Panc1 (cell line): Measurements from ENCODE around the gene ASCC3. TPM values are rescaled to one million over a fixed set of nuclear protein-coding genes. Genes with fewer than 3 reads are reported as not detected.
A peak's percentile ranks its signal among the peaks of the same experiment; 100 is the strongest.

ENCODE experiments used
- ATAC-seq: fragments of 200-7000 bp; cut with Tn5 transposase; 2 replicates; pipeline ENCODE4 v1.9.1; 2020; ENCODE audit warnings: mild to moderate bottlenecking, moderate library complexity
- BruUV-seq: library from RNA; stranded (reverse); fragments of 400-500 nt; replicated peaks from 2 replicates; lab custom pipeline; 2021; lab: Mats Ljungman, UMichigan
- CTCF ChIA-PET: fragments of 300-600 bp; sonication (Branson Sonifier 250); formaldehyde crosslinking; loops from one replicate; lab custom pipeline; 2022; ENCODE audit warnings: antibody characterized with exemption; lab: Charles Lee
- POLR2A ChIA-PET: fragments of 300-600 bp; sonication (Branson Sonifier 250); formaldehyde crosslinking; loops from one replicate; lab custom pipeline; 2022; ENCODE audit warnings: antibody characterized with exemption; lab: Charles Lee
- DNase-seq: peaks from one replicate; pipeline ENCODE4 v3.0.0-alpha.2; 2010; ENCODE audit warnings: low read depth, low spot score
- H3K27ac ChIP-seq: 2 replicates; pipeline ENCODE4 v1.5.1; 2011; ENCODE audit warnings: mild to moderate bottlenecking, low read length, inconsistent platforms
- H3K27me3 ChIP-seq: fragments of 200-500 bp; sonication (Bioruptor generic); 2 replicates; pipeline ENCODE4 v1.6.0; 2014; ENCODE audit warnings: low read length, inconsistent platforms; ENCODE audit not compliant: control insufficient read depth, insufficient read depth
- H3K36me3 ChIP-seq: fragments of 200-500 bp; sonication (Bioruptor generic); 2 replicates; pipeline ENCODE4 v1.5.1; 2014; ENCODE audit warnings: inconsistent platforms, mild to moderate bottlenecking, low read length, moderate library complexity; ENCODE audit not compliant: control insufficient read depth, insufficient read depth
- H3K4me1 ChIP-seq: 2 replicates; pipeline ENCODE4 v1.5.1; 2011; ENCODE audit warnings: inconsistent platforms, mild to moderate bottlenecking, low read length, moderate library complexity; ENCODE audit not compliant: control insufficient read depth, insufficient read depth
- H3K4me3 ChIP-seq, 2 experiments: 2 replicates each; pipeline ENCODE4 v1.5.1; 2011 to 2012; ENCODE audit warnings: low read depth in 2 of 2, low read length in 2 of 2, mild to moderate bottlenecking in 2 of 2, inconsistent platforms in 1 of 2, moderate library complexity in 1 of 2
- H3K9me3 ChIP-seq: fragments of 200-500 bp; sonication (Bioruptor generic); 2 replicates; pipeline ENCODE4 v1.5.1; 2014; ENCODE audit warnings: low read depth, mild to moderate bottlenecking, inconsistent platforms, low read length, moderate library complexity; ENCODE audit not compliant: control insufficient read depth, insufficient read depth
- CTCF ChIP-seq: fragments of 450-650 bp; IDR thresholded peaks from 2 replicates; pipeline ENCODE4 v1.5.1; 2017; ENCODE audit warnings: mild to moderate bottlenecking
- POLR2AphosphoS5 ChIP-seq: IDR thresholded peaks from 2 replicates; pipeline ENCODE4 v1.6.1; 2012; ENCODE audit warnings: mild to moderate bottlenecking, low read depth, low read length, moderate library complexity
- SIN3A ChIP-seq: IDR thresholded peaks from 2 replicates; pipeline ENCODE4 v1.6.1; 2012; ENCODE audit warnings: low read depth, mild to moderate bottlenecking, low read length, moderate library complexity, borderline replicate concordance; ENCODE audit not compliant: insufficient read depth
- TCF7L2 ChIP-seq: IDR thresholded peaks from 2 replicates; pipeline ENCODE4 v1.6.1; 2011; ENCODE audit warnings: mild to moderate bottlenecking, low read depth, low read length, inconsistent platforms
- in situ Hi-C: cut with HindIII; loops from 2 replicates; pipeline ENCODE4 v1.10.0; 2016; ENCODE audit warnings: low sequenced_read_pairs, low pct_unique_long_range_greater_than_20kb
- intact Hi-C: fragments of 100-400 bp; cut with micrococcal nuclease; formaldehyde crosslinking; loops from one replicate; pipeline ENCODE4 v1.10.0; 2022; ENCODE audit not compliant: unreplicated experiment
- total RNA-seq: library from RNA; stranded (reverse); gene quantifications from one replicate; pipeline ENCODE4 v1.2.1, GENCODE V29; 2021; ENCODE audit not compliant: unreplicated experiment
- TF ChIP-seq, protein P1 (sequence below), 2 experiments: IDR thresholded peaks; 2 replicates each; pipeline ENCODE4 v1.6.1; 2011 to 2012; ENCODE audit warnings: low read depth in 2 of 2, control low read depth in 1 of 2, low read length in 1 of 2, mild to moderate bottlenecking in 1 of 2, moderate library complexity in 1 of 2; ENCODE audit not compliant: insufficient read depth in 1 of 2

ASCC3 gene
- total RNA-seq, 1 experiment from 2014 or later, result 46.9 TPM

DNA sequence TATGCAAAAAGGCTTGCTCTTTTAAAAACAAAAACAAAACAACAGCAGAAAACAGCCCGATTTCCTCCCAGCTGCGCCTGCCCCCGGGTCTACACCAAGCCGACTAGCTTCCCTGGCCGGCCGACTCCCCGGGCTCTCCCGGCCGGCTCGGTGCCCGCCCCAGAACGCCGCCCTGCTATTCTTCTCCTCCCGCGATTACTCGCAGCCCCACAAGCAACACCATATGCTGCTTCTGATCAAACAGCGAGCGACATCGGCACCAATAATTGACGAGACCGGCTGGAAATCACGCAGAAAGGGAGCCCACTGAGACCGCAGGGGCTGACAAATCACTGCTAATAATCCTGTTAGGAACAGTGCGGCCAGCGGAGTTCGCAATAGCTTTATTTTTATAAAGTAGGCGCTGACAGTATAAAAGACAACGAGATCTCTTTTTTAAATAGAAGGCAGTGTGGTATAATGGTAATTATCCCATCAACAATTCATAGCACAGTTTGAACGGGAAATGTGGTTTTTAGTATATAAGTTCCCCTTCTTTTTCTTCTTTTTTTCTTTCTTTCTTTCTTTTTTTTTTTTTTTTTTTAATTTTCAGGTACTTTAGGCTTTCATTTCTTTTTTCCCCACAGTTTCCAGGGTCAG is 419.7 kb downstream of the ASCC3 start:
- H3K4me3 ChIP-seq, result peak overlapping the region; percentile 46 to 73
- peaks cover 7% of the 10 kb centered on the region; the same call in 1 of the 2 replicates for H3K27me3 ChIP-seq
- ATAC-seq, result peak; percentile 99
- no peak for TF ChIP-seq POLR2AphosphoS5
- TF ChIP-seq, protein P1, sequence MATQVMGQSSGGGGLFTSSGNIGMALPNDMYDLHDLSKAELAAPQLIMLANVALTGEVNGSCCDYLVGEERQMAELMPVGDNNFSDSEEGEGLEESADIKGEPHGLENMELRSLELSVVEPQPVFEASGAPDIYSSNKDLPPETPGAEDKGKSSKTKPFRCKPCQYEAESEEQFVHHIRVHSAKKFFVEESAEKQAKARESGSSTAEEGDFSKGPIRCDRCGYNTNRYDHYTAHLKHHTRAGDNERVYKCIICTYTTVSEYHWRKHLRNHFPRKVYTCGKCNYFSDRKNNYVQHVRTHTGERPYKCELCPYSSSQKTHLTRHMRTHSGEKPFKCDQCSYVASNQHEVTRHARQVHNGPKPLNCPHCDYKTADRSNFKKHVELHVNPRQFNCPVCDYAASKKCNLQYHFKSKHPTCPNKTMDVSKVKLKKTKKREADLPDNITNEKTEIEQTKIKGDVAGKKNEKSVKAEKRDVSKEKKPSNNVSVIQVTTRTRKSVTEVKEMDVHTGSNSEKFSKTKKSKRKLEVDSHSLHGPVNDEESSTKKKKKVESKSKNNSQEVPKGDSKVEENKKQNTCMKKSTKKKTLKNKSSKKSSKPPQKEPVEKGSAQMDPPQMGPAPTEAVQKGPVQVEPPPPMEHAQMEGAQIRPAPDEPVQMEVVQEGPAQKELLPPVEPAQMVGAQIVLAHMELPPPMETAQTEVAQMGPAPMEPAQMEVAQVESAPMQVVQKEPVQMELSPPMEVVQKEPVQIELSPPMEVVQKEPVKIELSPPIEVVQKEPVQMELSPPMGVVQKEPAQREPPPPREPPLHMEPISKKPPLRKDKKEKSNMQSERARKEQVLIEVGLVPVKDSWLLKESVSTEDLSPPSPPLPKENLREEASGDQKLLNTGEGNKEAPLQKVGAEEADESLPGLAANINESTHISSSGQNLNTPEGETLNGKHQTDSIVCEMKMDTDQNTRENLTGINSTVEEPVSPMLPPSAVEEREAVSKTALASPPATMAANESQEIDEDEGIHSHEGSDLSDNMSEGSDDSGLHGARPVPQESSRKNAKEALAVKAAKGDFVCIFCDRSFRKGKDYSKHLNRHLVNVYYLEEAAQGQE (IDR thresholded peaks at IDR 0.05; ENCODE audit: insufficient read depth in 1 of 2, low read depth in 2 of 2, low read length in 1 of 2), result no peak
- no peak for TF ChIP-seq SIN3A
- no peak for TF ChIP-seq TCF7L2
- TF ChIP-seq CTCF, result no peak
- no peaks in the 10 kb centered on the region for H3K9me3 ChIP-seq
- peaks cover 6% of the 10 kb centered on the region for H3K4me1 ChIP-seq
- H3K27ac ChIP-seq, result peak overlapping the region; percentile 29; the same call in 1 of the 2 replicates
- DNase-seq, result no peak
- POLR2A ChIA-PET, result interaction anchor here (0.6 kb wide), 1 partner anchor 207 kb away, joined by 3 read pairs; no protein-coding TSS in a partner anchor
- CTCF ChIA-PET, result interaction anchor here (0.6 to 1.2 kb wide), 4 partner anchors 10 to 321 kb away, joined by 3 to 8 read pairs (median 4); no protein-coding TSS in a partner anchor
- in situ Hi-C loops, result no loop called here
- no peaks in the 10 kb centered on the region for H3K36me3 ChIP-seq
- BruUV-seq, result no TSS peak
- intact Hi-C loops, result no loop called here

DNA sequence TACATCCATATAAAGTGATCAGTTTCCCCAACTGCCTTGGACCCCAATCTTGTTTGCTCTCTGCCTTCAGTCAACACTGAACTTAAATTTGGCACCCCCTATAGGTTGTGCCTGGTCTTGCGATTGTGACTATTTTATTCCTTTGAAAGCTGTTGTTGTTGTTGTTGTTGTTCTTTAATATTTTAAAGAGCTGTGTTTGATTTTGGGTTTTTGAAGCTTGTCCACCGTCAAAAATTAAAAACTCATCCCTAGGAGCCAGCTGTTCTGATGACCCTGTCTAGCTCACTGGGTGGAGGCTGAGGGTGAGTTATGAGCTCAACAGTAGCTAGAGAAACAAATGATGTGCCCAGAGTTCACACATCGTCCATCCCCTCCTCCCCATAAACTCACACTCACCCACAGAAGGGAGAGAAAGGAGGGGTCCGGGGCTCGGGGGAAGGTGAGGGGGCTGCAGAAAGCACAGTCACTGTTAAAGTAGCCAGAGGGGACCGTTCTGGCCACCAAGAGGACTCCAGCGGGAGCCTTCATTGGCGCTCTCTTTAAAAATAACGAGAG is 420.4 kb downstream of the ASCC3 start:
- Histone ChIP-seq H3K36me3 (no peaks in the 10 kb centered on the region), H3K27ac (no peak overlapping the region), H3K9me3 (no peaks in the 10 kb centered on the region), H3K27me3 (peaks cover 7% of the 10 kb centered on the region; the same call in 1 of the 2 replicates), H3K4me1 (peaks cover 6% of the 10 kb centered on the region), H3K4me3 (peak overlapping the region; percentile 46 to 73)
- TF ChIP-seq, protein P1 (IDR thresholded peaks at IDR 0.05; ENCODE audit: insufficient read depth in 1 of 2, low read depth in 2 of 2, low read length in 1 of 2), result no peak
- peak; percentile 72 for TF ChIP-seq CTCF
- no peak for TF ChIP-seq POLR2AphosphoS5
- TF ChIP-seq SIN3A, result no peak
- no peak for TF ChIP-seq TCF7L2
- CTCF ChIA-PET, result interaction anchor here (0.6 to 1.2 kb wide), 5 partner anchors 10 to 322 kb away, joined by 3 to 8 read pairs (median 5); no protein-coding TSS in a partner anchor
- BruUV-seq, result no TSS peak
- intact Hi-C loops, result no loop called here
- ATAC-seq (peak; percentile 75), DNase-seq (no peak)
- in situ Hi-C loops, result no loop called here
- POLR2A ChIA-PET, result interaction anchor here (0.6 to 0.7 kb wide), 5 partner anchors 171 to 241 kb away, joined by 3 to 12 read pairs (median 5); no protein-coding TSS in a partner anchor
